Stimulated activated CD8-positive, alpha-beta memory T cell treated with anti-CD3 and anti-CD28 coated beads, Interleukin-4, amount 100 ng/mL, for 48 hours (primary cell): ENCODE measurements around the gene CDH13.

Experiments
- DNase-seq: peaks from one replicate; pipeline ENCODE4 v3.0.0-alpha.2; 2020

The CDH13 gene

DNA sequence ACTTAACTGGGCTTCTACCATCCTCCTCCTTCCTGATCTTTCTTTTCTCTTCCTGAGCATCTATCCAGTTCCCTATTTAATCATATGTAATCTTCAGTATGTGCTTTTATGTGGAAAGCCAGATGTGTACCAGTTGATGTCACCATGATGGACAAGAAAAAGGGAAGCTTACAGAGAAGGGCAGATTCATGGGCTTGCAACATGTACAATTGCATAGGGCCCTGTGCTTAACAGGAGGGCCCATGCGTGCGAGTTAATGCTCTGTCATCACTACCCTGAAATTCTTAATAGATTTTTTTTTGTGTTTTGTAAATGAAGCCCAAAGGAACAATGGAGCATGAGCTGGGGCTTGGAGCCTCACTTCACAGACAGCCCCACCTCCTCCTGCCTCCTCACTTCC lies 124.3 kb downstream of the CDH13 start:
- DNase-seq = no peak

- DNase-seq = no peak
Measured at GRCh38 chr16:82752172-82752571, 125.4 kb downstream of the CDH13 start.

DNA sequence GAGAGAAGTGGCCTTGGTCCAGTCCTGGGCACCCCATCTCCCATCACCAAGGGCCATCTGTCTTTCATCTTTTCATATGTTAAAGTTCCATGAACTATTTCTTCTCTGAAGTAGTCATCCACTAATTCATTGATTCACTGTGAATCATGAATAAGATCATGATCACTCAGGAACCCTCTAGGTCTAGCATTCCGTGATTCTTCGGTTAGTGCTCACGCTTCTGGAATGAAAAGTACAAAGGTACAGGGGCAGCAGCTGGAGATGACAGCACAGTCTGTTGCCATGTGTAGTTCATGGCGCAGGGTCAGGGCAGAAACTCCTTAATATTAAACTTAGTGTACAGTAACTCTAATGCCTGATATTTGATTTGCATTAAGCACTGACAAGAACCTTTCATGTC lies 127.1 kb downstream of the CDH13 start:
- no peak for DNase-seq

GRCh38 chr16:82754716-82755513 lies 128.1 kb downstream of the CDH13 start:
- DNase-seq = no peak

- DNase-seq = no peak
Measured at GRCh38 chr16:82755570-82756282, 129.0 kb downstream of the CDH13 start.

DNA sequence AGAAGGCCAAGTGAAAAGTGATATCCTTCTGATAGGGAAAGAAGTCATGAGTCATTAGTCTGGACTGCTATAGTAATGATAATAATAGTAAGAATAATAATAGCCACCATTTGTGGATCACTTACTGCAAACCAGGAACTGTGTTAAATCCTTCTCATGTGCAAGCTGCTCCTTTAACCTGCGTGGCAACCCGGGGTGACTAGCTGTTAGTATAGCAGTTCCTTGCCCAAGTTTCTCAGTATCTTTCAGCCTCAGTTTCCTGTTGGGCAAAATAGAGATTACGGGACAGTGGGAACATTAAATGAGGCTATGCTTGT lies 129.5 kb downstream of the CDH13 start:
- no peak for DNase-seq

DNA sequence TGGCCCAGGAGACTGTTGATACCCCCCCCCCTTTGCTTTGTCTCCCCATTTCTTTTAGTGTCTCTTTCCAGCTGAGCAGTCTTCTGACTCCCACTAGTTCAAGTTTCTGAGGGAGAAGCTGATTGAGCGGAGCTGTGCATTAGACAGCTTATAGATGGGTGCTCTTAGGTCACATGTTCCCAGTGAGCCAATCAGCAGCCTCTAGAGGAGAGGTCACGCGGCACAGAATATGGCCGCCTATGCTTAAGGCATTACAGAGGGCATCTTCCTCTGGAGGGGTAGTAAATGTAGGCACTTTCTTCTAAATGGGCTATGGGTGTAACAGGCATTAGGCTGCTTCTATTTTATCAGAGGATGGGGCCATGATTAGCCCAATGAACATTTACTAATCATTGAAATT lies 131.6 kb downstream of the CDH13 start:
- DNase-seq = no peak

GRCh38 chr16:82758904-82759303 lies 132.1 kb downstream of the CDH13 start:
- DNase-seq = no peak

DNA sequence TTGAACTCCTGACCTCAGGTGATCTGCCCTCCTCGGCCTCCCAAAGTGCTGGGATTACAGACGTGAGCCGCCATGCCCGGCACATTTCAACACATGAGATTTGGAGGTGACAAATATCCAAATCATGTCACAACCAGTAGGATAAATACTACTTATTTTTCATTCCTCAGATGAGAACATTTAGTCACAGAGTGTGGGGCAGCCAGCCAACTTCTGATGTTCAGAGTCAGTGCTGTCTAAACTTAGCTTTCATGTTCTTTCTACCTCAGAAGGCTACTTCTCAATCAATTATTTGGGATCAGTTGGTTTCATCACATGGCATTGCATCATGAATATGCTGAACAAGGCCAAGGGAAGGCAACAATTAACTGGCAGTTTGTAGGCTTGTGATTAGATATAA lies 134.5 kb downstream of the CDH13 start:
- DNase-seq = no peak

DNA sequence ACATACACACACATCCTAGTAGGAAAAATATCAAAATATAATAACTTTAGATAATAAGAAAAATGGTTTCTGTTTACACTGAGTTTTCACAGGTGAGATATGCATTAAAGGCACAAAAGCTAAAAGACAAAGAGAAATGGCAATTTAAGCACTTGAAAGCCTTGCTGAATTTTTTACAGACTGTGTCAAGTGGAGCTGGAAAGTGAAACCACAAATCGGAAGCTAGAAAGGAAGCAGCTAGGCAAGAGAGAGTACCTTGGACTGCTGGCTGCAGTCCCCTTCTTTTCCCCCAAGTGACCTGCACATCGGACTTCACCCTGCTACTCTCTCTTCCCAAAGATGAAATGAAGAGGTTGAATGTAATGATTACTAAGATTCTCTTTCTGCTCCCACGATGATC lies 135.1 kb downstream of the CDH13 start:
- no peak for DNase-seq

DNA sequence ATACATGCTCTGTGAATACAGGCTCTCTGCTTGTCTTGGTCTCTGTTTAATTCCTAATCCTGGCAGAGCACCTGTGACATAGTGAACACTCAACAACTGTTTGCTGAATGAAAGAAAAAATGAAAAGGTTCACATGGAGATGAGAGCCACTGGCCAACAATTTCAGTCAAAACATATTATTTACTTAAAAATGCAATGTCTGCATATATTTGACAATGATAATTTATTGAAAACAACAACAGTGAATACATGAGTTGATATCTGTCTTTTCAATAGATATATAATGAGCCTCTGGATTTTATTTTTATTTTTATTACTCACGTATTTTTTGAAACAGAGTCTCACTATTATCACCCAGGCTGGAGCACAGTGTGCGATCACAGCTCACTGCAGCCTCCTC lies 136.6 kb downstream of the CDH13 start:
- DNase-seq = no peak

GRCh38 chr16:82767198-82767597 lies 140.4 kb downstream of the CDH13 start:
- DNase-seq = no peak

DNA sequence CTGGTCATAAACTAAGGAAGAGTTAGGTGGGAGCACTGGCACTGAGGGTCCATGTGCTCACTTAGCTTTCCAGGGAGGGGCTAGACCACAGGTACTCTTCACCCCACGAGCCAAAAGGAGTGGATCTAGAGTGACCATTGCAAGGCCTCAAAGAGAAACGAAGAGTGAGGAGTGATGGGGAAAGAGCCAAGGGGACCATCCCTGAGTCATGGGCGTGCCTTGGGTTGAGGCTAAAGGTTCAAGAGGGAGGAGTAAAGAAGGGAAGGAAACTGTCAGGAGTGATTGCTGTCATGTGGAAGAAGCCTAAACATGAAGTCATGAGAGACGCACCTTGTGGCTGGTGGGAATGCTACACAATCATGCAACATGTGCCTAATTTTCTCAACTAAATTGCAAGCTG lies 141.0 kb downstream of the CDH13 start:
- DNase-seq = no peak

- no peak for DNase-seq
Measured at GRCh38 chr16:82769845-82770244, 143.1 kb downstream of the CDH13 start.

- no peak for DNase-seq
Measured at GRCh38 chr16:82772215-82772614, 145.4 kb downstream of the CDH13 start.

GRCh38 chr16:82773018-82773417 lies 146.2 kb downstream of the CDH13 start:
- no peak for DNase-seq

DNA sequence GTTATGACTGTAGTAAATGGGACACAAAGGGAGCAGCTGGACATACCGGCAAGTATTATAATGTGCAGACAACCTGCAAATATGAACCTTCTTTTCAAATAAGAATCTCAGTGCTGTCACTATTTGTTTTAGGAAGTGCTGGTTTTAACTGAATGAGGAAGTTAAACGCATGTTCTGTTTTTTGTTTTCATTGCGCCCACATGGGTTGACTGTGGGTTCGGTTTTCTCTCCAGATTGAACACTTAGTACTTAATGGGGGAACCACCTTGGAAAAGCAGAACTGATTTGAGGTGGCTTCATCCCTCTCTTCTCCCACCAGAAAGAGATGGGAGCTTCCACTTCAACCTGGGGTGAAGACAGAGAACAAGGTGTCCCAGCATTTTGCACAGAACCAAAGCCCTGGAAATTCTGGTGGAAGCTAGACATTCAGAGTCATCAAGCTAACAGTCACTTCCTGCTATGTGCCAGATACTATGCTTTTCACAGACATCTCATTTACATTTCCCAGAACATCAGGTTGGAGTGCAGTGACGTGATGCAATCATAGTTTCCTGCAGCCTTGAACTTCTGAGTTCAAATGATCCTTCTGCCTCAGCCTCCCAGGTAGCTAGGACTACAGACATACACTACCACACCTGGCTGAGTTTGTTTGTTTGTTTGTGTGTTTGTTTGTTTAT lies 149.8 kb downstream of the CDH13 start:
- no peak for DNase-seq

DNA sequence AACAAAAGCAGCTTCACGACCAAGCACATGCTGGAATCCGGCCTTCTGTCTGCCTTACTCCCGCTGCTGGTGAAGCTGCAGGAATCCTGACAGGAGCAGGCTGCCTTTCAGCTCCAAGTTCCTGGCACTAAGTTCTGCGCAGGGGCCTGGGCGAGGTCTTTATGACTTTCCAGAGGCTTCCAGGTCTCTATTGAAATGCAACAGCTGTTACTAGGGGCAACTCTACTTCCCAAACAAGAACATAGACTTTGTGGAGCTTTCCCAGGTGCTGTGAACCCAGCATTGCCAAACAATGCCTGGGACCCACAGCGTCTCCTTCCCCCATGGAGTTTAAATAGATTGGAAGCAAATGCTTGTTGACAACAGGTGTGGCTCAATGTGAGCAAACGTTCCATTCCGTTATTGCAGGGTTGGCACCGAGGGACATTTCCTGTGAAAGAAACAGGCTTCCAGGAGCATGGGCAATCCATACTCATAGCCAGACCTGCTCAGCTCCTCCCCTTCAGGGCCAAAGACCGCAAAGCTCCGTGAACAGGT lies 156.0 kb downstream of the CDH13 start:
- no peak for DNase-seq

DNA sequence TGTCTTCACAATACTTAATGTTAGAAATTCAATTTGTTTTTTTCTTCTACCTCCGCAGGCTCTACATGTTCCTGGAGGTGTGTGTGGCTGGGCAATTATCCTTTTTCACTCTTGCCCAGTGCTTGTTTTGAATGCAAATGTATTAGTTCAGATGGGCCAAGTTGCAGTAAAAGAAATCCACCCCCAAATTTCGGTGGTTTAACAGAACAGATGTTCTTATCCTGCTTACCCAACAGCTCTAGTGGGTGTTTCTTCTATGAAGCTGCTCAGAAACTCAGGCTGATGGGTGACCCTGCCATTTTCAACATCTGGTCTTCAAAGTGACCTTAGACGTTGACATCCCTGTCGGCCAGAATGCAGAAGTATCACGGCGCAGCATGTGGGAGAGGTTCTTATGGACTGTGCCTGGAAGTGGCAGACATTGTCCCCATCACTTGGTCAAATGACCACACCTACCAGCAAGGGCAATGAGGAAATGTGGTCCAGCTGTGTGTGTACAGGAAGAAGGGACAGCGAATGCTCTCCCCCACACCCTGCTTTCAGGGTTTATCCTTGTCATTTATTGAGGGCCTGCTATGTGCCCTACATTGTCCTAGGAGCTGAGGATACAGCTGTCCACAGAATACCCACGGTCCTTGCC lies 157.3 kb downstream of the CDH13 start:
- no peak for DNase-seq

DNA sequence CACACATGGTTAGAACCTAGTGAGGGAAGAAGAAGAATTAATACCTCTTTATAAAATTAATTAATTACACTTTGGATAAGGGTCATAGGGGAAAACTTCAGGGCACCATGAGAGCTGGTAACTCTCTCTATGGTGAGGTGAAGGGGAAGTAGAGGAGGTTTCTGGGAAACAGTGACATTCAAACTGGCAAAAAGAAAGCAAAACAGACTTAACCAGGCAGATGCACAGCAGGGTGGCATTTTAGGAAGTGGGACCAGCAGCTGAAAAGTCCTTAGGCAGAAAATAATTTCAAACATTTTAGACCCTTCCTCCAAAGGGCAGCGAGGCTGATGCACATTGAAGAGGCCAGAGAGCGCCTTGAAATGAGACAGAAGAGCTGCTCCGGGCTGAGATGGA lies 157.8 kb downstream of the CDH13 start:
- no peak for DNase-seq

DNA sequence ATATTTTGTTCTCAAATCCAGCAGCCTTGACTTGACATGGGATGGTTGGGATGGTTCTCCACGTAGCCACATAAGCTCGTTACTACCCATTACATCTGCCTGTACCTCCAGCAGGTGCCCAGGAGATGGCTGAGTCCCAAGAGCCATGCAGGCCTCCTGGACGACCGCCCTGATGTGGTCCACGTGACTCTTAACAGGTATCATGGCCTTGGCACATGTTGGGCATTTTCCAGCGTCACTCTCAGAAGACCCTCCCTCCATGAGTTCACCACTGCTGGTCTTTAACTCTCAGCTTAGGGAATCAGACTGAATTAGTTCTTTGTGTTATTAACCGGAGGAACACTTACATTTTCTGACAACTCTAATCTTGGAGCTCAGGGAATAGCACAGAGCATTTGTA lies 161.5 kb downstream of the CDH13 start:
- DNase-seq = no peak

DNA sequence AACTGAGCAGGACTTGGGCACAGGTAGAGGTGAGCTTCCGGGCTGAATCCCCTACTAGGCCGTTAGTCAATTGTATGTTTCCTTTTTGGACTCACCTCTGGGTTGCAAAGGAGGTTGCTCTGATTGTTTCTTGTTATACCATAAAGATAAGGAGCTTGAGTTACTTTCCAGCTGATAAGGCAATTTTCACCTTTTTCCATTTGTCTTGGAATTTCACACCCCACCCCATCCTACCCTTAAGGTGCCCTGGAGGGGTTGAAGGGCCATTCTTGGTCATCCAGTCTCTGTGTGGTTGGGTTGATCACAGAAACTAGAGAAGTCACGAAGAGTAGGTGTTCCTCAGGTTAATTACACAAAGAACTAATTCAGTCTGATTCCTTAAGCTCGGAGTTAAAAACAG lies 162.2 kb downstream of the CDH13 start:
- no peak for DNase-seq

DNA sequence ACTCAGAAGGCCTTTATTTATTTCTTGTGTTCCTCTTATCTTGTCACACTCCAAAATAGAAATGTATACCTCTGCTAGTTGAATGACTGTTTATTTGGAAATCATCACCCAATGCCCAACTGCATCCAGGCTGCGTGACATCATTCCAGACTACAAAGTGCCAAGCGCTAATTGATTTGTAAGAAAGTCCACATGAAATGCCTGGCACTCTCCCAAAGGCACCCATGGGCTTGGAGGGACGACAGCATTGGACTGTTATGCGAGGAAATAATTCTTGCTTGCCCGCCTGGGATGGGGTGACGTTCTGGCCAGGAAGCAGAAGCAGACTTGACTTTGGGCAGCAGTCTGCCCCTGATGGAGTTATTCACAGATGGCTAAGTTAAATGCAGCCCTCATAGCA lies 165.9 kb downstream of the CDH13 start:
- no peak for DNase-seq
